Measurements from ENCODE around the gene CDKN1B.

GRCh38 chr12:12731178-12731577, 14.0 kb downstream of the CDKN1B start:
- TF ChIP-seq CTCF (IDR thresholded peaks at IDR 0.05; ENCODE audit: insufficient read depth, low read length) (no peak), POLR2AphosphoS5 (IDR thresholded peaks at IDR 0.05; ENCODE audit: low read depth) (no peak), REST (IDR thresholded peaks at IDR 0.05; ENCODE audit: insufficient replicate concordance, low read depth) (no peak), GABPA (IDR thresholded peaks at IDR 0.05; ENCODE audit: low read depth) (no peak), SPI1 (IDR thresholded peaks at IDR 0.05; ENCODE audit: borderline replicate concordance, low read depth) (no peak)
